ENCODE measurements around the gene RASA3. TPM values are rescaled to one million over a fixed set of nuclear protein-coding genes. Genes with fewer than 3 reads are reported as not detected.

RASA3 gene
- total RNA-seq, 2 donors from 2014 or later = 6.5 to 9.0 TPM

DNA sequence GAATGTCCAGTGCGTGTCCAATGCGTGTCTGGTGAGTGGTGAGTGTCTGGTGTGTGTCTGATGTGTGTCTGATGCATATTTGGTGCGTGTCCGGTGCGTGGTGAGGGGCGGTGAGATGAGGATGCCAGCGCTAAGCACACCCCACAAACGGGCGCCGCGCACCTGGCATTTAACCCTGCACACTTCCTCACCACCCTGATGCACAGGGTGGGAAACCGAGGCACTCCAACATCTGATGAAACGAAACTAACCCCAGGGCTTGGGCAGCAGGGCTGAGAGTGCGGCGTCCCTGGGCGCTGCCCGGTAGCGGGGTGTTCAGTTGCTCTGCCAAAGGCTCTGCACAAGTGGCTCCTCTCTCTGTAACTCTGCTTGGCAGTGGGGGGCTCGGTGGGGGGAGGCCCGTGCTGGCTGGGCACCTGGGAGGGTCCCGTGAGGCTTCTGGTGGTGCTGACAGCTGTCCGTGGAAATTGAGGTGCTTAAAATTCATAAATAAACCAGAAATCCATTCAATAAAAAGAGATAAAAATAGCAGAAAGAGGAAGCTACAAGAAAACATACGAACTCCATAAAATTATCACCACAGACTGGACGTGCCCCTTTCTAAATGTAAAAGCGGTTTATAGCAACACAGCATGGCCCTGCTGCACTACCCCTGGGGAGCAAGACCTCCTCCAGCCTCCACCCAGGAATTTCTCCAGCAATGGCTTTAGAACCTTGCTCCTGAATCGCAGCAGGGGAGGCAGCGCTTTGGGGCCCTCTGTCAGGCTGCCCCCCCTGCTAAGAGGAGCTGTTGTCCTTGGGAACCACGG, 76.0 kb downstream of the RASA3 start:
- ATAC-seq (no peak), DNase-seq (no peak)
- intact Hi-C loops (cut with DNase I, micrococcal nuclease) = no loop called here

- ATAC-seq = no peak
- intact Hi-C loops (cut with DNase I, micrococcal nuclease) = no loop called here
Observed at GRCh38 chr13:114055766-114056165, 76.7 kb downstream of the RASA3 start.

DNA sequence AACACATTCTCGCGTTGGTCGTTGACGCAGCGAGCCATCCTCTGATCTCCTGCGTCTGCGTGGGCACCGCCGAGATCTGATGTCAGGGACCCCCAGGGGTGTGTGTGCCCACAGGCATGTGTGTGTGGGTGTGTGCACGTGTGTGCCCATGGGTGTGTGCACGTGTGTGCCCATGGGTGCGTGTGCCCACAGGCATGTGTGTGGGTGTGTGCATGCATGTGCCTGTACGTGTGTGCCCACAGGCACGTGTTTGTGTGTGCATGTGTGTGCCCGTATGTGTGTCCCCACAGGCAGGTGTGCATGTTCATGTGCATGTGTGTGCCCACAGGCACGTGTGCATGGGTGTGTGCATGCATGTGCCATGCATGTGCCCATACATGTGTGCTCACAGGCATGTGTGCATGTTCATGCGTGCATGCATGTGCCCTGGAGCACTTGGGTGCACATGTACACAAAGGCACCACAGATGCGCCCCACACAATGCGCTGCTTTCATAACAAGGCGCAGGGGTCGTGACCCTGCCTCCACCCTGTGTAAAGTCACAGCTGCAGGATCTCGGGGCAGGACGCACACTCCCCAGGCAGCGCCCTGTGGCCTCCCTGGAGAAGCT, 77.5 kb downstream of the RASA3 start:
- DNase-seq = no peak
- intact Hi-C loops (cut with DNase I, micrococcal nuclease) = no loop called here
- no peak for ATAC-seq

More at GRCh38 chr13:114055766-114056165, 76.7 kb downstream of the RASA3 start:
- DNase-seq = no peak

GRCh38 chr13:114054264-114054663, 78.2 kb downstream of the RASA3 start:
- DNase-seq (no peak), ATAC-seq (peak; percentile 36)
- intact Hi-C loops (cut with DNase I, micrococcal nuclease) = no loop called here

GRCh38 chr13:114053026-114053425, 79.4 kb downstream of the RASA3 start:
- ATAC-seq (no peak), DNase-seq (no peak)
- intact Hi-C loops (cut with DNase I, micrococcal nuclease) = no loop called here

DNA sequence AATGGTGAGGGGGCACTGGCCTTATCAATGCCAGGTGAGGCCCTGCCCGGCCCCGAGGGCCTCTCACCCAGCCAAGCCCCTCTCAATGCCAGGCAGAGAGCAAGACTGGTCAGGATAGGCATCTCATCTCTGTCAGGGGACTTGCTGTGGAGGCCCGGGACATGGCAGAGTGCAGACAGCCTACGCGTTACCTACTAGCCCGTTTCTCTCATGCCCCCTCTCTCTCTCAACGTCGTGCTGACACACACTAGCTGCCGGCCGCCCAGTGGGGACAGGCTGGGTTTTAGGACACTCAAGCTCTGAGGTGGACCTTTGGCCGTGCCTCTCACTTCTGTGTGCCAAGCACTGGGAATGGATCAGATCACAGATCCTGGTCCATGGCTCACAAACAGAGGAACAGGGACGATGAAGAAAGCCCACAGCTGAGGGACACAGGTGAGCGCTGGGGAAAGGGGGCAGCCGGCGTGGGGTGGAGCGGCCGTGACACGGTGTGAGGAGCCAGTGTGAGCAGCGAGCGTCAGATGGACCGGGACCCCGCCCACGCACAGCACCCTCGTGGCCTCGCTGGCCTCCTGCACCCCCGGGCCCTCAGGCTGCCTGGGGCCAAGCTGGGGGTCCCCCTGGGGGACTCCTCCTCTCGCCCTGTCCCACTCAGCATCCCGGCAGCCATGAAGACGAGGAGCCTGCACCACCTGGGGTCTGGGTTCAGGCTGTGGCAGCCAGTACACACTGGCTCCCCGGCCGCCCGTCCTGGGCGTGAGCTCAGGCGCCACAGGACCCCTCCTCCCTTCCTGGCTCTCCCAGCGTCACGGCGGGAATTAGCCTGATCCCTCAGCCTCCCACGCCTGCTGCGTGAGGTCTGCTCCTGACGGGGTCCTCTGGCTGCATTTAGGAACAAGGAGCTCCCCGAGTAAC, 81.6 kb downstream of the RASA3 start:
- intact Hi-C loops (cut with DNase I, micrococcal nuclease) = no loop called here
- ATAC-seq (no peak), DNase-seq (no peak)

- DNase-seq (no peak), ATAC-seq (no peak)
- intact Hi-C loops (cut with DNase I, micrococcal nuclease) = no loop called here
Observed at GRCh38 chr13:114049626-114050101, 82.8 kb downstream of the RASA3 start.

GRCh38 chr13:114049026-114049425, 83.4 kb downstream of the RASA3 start:
- ATAC-seq (peak; percentile 93), DNase-seq (peak; percentile 81)
- intact Hi-C loops (cut with DNase I, micrococcal nuclease) = no loop called here

DNA sequence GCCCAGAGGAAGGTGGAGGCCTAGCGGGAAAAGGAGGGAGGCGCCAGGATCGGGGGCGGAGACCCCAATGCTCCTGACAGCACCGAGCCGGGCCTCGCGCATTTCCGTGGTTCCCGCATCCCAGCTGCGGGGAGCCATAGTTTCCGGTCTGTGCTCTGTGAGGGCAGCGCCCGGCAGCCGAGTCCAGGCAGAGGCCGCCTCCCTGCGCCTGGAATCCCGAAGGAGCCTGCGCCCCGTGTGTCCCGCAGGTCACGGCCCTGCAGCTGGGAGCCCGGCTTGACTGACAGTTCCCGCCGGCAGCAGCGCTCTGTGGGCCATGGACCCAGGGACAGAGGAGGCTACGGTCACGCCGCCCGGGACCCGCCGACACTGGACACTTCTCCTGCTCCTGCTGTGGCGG, 84.0 kb downstream of the RASA3 start:
- ATAC-seq (peak; percentile 54), DNase-seq (no peak)
- intact Hi-C loops (cut with DNase I, micrococcal nuclease) = no loop called here

DNA sequence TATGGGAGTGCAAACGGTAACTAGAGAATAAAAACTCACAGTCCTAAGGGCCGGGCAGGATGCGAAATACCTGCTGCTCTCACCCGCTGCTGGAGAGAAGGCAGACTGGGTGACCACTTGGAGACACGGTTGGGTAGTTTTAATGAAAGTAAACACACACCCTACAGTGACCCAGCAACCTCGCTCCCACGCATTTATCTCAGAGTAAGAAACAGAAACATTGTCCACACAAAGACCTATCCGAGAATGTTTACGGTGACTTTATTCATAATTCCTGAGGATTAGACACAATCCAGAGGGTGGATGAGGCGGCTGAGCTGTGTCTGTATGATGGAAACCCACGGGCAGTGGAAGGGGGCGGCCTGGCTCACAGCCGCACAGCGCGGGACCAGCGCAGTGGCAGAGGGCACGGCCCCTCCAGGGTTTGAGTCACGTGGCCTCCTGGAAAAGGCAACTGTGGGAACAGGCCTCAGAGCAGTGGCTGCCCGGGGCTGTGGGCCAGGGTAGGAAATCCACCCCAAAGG, 85.0 kb downstream of the RASA3 start:
- ATAC-seq = no peak
- intact Hi-C loops (cut with DNase I, micrococcal nuclease) = no loop called here
- DNase-seq = peak in 1 of 2 donors; percentile 59

DNA sequence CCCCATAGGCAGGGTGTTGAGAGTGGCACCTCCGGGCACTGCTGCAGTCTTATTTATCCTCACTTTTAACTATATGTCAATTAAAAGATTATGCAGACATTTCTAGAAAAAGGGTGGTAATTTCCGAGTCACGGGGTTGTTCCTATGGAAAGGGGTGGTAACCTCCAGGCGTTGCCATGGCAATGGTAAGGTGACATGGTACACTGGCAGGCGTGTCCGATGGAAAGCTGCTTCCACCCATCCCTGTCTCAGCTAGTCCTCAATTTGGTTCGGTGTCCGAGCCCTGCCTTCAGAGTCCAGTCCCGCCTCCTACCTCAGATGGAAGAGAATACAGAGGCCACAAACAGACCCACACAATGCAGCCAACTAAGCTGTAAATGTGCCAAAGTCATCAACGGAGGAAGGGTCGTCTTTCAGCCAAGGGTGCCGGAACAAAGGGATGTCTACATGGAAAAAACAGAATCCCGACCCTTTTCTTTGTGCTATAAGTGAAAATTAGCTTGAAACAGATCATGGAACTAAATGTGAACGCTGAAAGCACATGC, 85.9 kb downstream of the RASA3 start:
- intact Hi-C loops (cut with DNase I, micrococcal nuclease) = no loop called here
- DNase-seq (no peak), ATAC-seq (no peak)

- DNase-seq (no peak), ATAC-seq (no peak)
- intact Hi-C loops (cut with DNase I, micrococcal nuclease) = no loop called here
Observed at GRCh38 chr13:114045113-114045735, 87.2 kb downstream of the RASA3 start.

DNA sequence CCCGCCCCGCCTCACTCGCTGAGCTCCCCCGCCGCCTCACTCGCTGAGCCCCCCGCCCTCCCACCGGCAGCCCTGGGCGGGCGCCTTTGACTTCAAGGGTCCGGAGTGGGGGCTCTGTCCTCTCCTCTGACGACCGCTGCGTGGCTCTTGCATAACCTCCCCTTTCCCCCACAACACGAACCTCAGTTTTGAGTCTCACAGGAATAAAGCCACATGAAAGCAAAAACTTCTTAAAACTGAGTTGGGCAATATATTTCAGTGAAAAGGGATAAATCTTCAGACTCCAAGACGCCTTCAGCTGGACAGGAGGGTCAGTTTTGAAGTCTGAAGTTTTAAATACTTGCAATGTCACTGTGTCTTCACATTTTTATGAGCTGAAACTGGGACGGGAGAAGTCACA, 87.9 kb downstream of the RASA3 start:
- intact Hi-C loops (cut with DNase I, micrococcal nuclease) = no loop called here
- no peak for DNase-seq
- ATAC-seq = no peak

GRCh38 chr13:114043421-114044053, 88.9 kb downstream of the RASA3 start:
- DNase-seq = peak; percentile 48 to 52
- ATAC-seq = peak; percentile 30
- intact Hi-C loops (cut with DNase I, micrococcal nuclease) = no loop called here

- intact Hi-C loops (cut with DNase I, micrococcal nuclease) = no loop called here
- ATAC-seq (no peak), DNase-seq (no peak)
Observed at GRCh38 chr13:114042066-114042815, 90.2 kb downstream of the RASA3 start.

GRCh38 chr13:114041493-114041892, 90.9 kb downstream of the RASA3 start:
- intact Hi-C loops (cut with DNase I, micrococcal nuclease) = no loop called here
- DNase-seq (no peak), ATAC-seq (no peak)

DNA sequence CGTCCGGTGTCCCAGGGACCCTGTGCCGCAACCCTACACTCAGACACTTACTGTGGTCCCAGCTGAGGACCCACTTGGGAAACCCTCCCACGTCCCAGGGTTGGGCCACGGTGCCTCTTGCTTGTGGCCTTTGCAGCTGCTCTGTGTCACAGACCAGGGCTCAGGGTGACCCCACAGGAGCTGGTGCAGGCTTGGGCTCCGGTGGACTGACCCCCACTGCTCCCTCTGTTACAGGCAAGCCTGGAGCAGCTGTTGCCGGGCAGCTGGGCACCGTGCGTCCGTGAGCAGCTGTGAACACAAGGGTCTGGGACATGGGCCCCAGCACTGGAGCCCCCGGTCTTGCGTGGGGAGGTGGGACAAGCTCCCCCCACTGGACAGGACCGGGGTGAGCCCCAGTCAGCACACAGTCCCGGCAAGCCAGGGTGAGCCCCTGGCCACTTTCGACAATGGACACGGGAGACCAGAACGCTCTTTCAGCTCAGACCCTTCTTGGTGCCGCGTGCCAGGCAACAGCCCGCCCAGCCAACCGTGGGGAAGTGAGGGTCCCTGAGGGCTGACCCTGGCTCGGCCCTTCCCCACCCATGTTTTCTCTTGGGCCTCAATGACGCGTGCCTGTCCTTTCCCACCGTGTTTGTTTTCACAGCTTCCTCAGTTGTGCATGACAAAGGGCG, 92.8 kb downstream of the RASA3 start:
- intact Hi-C loops (cut with DNase I, micrococcal nuclease) = no loop called here
- ATAC-seq (no peak), DNase-seq (no peak)

All from left colon (tissue), 2 donors.